GM18517 (cell line): ENCODE measurements around the gene IGF1R.

Source experiments
- ATAC-seq: cut with Tn5 transposase; IDR thresholded peaks from one replicate; pipeline ENCODE4 v1.9.1; 2021; ENCODE audit warnings: mild to moderate bottlenecking, moderate library complexity; ENCODE audit not compliant: unreplicated experiment

The IGF1R gene

GRCh38 chr15:98933406-98933805 is 285.1 kb downstream of the IGF1R start:
- ATAC-seq: no peak

GRCh38 chr15:98935736-98936135 is 287.4 kb downstream of the IGF1R start:
- ATAC-seq: no peak

GRCh38 chr15:98937413-98938104 is 289.2 kb downstream of the IGF1R start:
- ATAC-seq: peak; percentile 67

GRCh38 chr15:98938105-98938417 is 289.7 kb downstream of the IGF1R start:
- peak; percentile 15 for ATAC-seq

- no peak for ATAC-seq
These were observed 290.5 kb downstream of the IGF1R start for GRCh38 chr15:98938799-98939198.

GRCh38 chr15:98939311-98940080 is 291.2 kb downstream of the IGF1R start:
- ATAC-seq: no peak

GRCh38 chr15:98941595-98942255 is 293.4 kb downstream of the IGF1R start:
- no peak for ATAC-seq

GRCh38 chr15:98942431-98942830 is 294.1 kb downstream of the IGF1R start:
- no peak for ATAC-seq

- no peak for ATAC-seq
These were observed 294.7 kb downstream of the IGF1R start for GRCh38 chr15:98943051-98943508.

GRCh38 chr15:98943601-98944151 is 295.3 kb downstream of the IGF1R start:
- no peak for ATAC-seq

- ATAC-seq: no peak
These were observed 298.2 kb downstream of the IGF1R start for GRCh38 chr15:98946301-98947255.

GRCh38 chr15:98948456-98948855 is 300.1 kb downstream of the IGF1R start:
- ATAC-seq: no peak

GRCh38 chr15:98948941-98949340 is 300.6 kb downstream of the IGF1R start:
- no peak for ATAC-seq

- ATAC-seq: no peak
These were observed 301.3 kb downstream of the IGF1R start for GRCh38 chr15:98949624-98950023.

- ATAC-seq: no peak
These were observed 301.9 kb downstream of the IGF1R start for GRCh38 chr15:98950248-98950647.

- no peak for ATAC-seq
These were observed 302.7 kb downstream of the IGF1R start for GRCh38 chr15:98951004-98951403.

GRCh38 chr15:98951493-98952320 is 303.4 kb downstream of the IGF1R start:
- ATAC-seq: no peak

- peak; percentile 99 for ATAC-seq
These were observed 304.1 kb downstream of the IGF1R start for GRCh38 chr15:98952381-98952803.

GRCh38 chr15:98953000-98953787 is 304.9 kb downstream of the IGF1R start:
- ATAC-seq: no peak
